CD8-positive, alpha-beta memory T cell (primary cell): ENCODE data around the gene ATP11A. TPM values are rescaled to one million over a fixed set of nuclear protein-coding genes. Genes with fewer than 3 reads are reported as not detected.
A peak's percentile ranks its signal among the peaks of the same experiment; 100 is the strongest.

ENCODE experiments used
- CTCF ChIA-PET: fragments of 350-600 bp; sonication (Branson Sonifier 250); formaldehyde crosslinking; loops from one replicate; lab custom pipeline; 2021; ENCODE audit warnings: antibody characterized with exemption; lab: Charles Lee
- POLR2A ChIA-PET: fragments of 350-600 bp; sonication (Branson Sonifier 250); formaldehyde crosslinking; loops from one replicate; lab custom pipeline; 2021; ENCODE audit warnings: antibody characterized with exemption; lab: Charles Lee
- DNase-seq, 5 donors: peaks; one replicate each; pipeline versions ENCODE4 v3.0.0 to v3.0.0-alpha.2; 2020 to 2022; ENCODE audit warnings: mixed read lengths in 1 of 5
- H3K27ac ChIP-seq: one replicate; pipeline ENCODE4 v1.7.0; 2013; ENCODE audit warnings: low read depth, mild to moderate bottlenecking, low read length, moderate library complexity
- H3K27me3 ChIP-seq: 2 replicates; pipeline ENCODE4 v1.7.0; 2013; ENCODE audit warnings: low read length, mild to moderate bottlenecking; ENCODE audit not compliant: insufficient read depth, poor library complexity, severe bottlenecking
- H3K36me3 ChIP-seq: 2 replicates; pipeline ENCODE4 v1.7.0; 2013; ENCODE audit warnings: mild to moderate bottlenecking, low read length, moderate library complexity; ENCODE audit not compliant: insufficient read depth
- H3K4me1 ChIP-seq: 2 replicates; pipeline ENCODE4 v1.7.0; 2013; ENCODE audit warnings: mild to moderate bottlenecking, low read length, moderate library complexity; ENCODE audit not compliant: insufficient read depth
- H3K4me3 ChIP-seq: 2 replicates; pipeline ENCODE4 v1.7.0; 2013; ENCODE audit warnings: mild to moderate bottlenecking, low read length
- H3K9me3 ChIP-seq: 2 replicates; pipeline ENCODE4 v1.7.0; 2013; ENCODE audit warnings: mild to moderate bottlenecking, low read length
- H3K27ac Mint-ChIP-seq, 8 donors: one replicate each; pipeline ENCODE4 v1.8.0; 2020 to 2021; ENCODE audit warnings: mixed read lengths in 8 of 8, mild to moderate bottlenecking in 6 of 8, inconsistent platforms in 3 of 8, moderate library complexity in 3 of 8
- H3K27me3 Mint-ChIP-seq, 2 donors: one replicate each; pipeline ENCODE4 v1.8.0; 2020 to 2021; ENCODE audit warnings: mixed read lengths in 2 of 2, mild to moderate bottlenecking in 1 of 2, moderate library complexity in 1 of 2
- H3K36me3 Mint-ChIP-seq, 3 donors: one replicate each; pipeline ENCODE4 v1.8.0; 2020 to 2021; ENCODE audit warnings: mixed read lengths in 3 of 3, inconsistent platforms in 1 of 3, mild to moderate bottlenecking in 1 of 3
- H3K4me1 Mint-ChIP-seq, 3 donors: one replicate each; pipeline ENCODE4 v1.8.0; 2020 to 2021; ENCODE audit warnings: mixed read lengths in 3 of 3, inconsistent platforms in 1 of 3, mild to moderate bottlenecking in 1 of 3
- H3K4me3 Mint-ChIP-seq, 7 donors: one replicate each; pipeline ENCODE4 v1.8.0; 2020 to 2021; ENCODE audit warnings: mixed read lengths in 7 of 7, mild to moderate bottlenecking in 6 of 7, moderate library complexity in 4 of 7, inconsistent platforms in 2 of 7
- H3K9me3 Mint-ChIP-seq, 5 donors: one replicate each; pipeline ENCODE4 v1.8.0; 2020 to 2022; ENCODE audit warnings: mixed read lengths in 5 of 5, mild to moderate bottlenecking in 3 of 5, moderate library complexity in 2 of 5, inconsistent platforms in 1 of 5
- polyA plus RNA-seq: library from polyadenylated mRNA; unstranded; fragments of 300-500 nt; fragmentation: Illumina TruSeq; gene quantifications from one replicate; pipeline ENCODE4 v1.2.3, GENCODE V29; 2021
- total RNA-seq, 2 experiments: library from RNA; stranded (reverse); gene quantifications; one replicate each; pipeline ENCODE4 v1.2.3, GENCODE V29; 2021

ATP11A gene
- total and polyA plus RNA-seq, 3 experiments from 2014 or later: 4.5 to 34.6 (median 34.0) TPM

GRCh38 chr13:112752711-112753541 is 63.1 kb downstream of the ATP11A start:
- Mint-ChIP-seq H3K36me3 (peaks cover 2 to 7% (median 3%) of the 10 kb centered on the region in 3 donors), H3K4me1 (peaks cover 15 to 30% (median 25%) of the 10 kb centered on the region in 3 donors), H3K27ac (peak overlapping the region in 5 of 8 donors; percentile 37 to 81 (median 66)), H3K9me3 (no peaks in the 10 kb centered on the region), H3K27me3 (no peaks in the 10 kb centered on the region), H3K4me3 (peak overlapping the region in 3 of 7 donors; percentile 10 to 26 (median 20))
- Histone ChIP-seq H3K4me1 (peaks cover 15% of the 10 kb centered on the region), H3K9me3 (no peaks in the 10 kb centered on the region), H3K27ac (no peak overlapping the region), H3K4me3 (no peak overlapping the region), H3K27me3 (no peaks in the 10 kb centered on the region), H3K36me3 (no peaks in the 10 kb centered on the region)
- no peak for DNase-seq
- ChIA-PET POLR2A (no interaction called here), CTCF (no interaction called here)

GRCh38 chr13:112753833-112754232 is 64.0 kb downstream of the ATP11A start:
- no peak overlapping the region for H3K4me3 ChIP-seq
- DNase-seq: no peak
- ChIA-PET POLR2A (no interaction called here), CTCF (no interaction called here)
- H3K9me3 ChIP-seq: no peaks in the 10 kb centered on the region
- H3K36me3 ChIP-seq: no peaks in the 10 kb centered on the region
- Mint-ChIP-seq H3K4me3 (no peak overlapping the region), H3K4me1 (peaks cover 15 to 30% (median 25%) of the 10 kb centered on the region in 3 donors), H3K27me3 (no peaks in the 10 kb centered on the region), H3K36me3 (peaks cover 2 to 7% (median 3%) of the 10 kb centered on the region in 3 donors), H3K9me3 (no peaks in the 10 kb centered on the region), H3K27ac (no peak overlapping the region)
- no peak overlapping the region for H3K27ac ChIP-seq
- H3K27me3 ChIP-seq: no peaks in the 10 kb centered on the region
- peaks cover 16% of the 10 kb centered on the region for H3K4me1 ChIP-seq

- no peaks in the 10 kb centered on the region for H3K9me3 Mint-ChIP-seq
- no peak overlapping the region for H3K27ac Mint-ChIP-seq
- no peaks in the 10 kb centered on the region for H3K27me3 ChIP-seq
- H3K4me1 ChIP-seq: peaks cover 21% of the 10 kb centered on the region
- ChIA-PET CTCF (no interaction called here), POLR2A (no interaction called here)
- H3K36me3 ChIP-seq: no peaks in the 10 kb centered on the region
- H3K9me3 ChIP-seq: no peaks in the 10 kb centered on the region
- no peaks in the 10 kb centered on the region for H3K27me3 Mint-ChIP-seq
- peaks cover 2 to 7% (median 3%) of the 10 kb centered on the region in 3 donors for H3K36me3 Mint-ChIP-seq
- no peak overlapping the region for H3K4me3 ChIP-seq
- no peak overlapping the region for H3K4me3 Mint-ChIP-seq
- H3K4me1 Mint-ChIP-seq: peaks cover 13 to 30% (median 25%) of the 10 kb centered on the region in 3 donors
- no peak overlapping the region for H3K27ac ChIP-seq
- DNase-seq: no peak
Observed at GRCh38 chr13:112754281-112755025, 64.6 kb downstream of the ATP11A start.

- POLR2A ChIA-PET: no interaction called here
- DNase-seq: no peak
- peaks cover 13 to 30% (median 25%) of the 10 kb centered on the region in 3 donors for H3K4me1 Mint-ChIP-seq
- H3K4me3 Mint-ChIP-seq: no peak overlapping the region
- H3K9me3 Mint-ChIP-seq: no peaks in the 10 kb centered on the region
- no peaks in the 10 kb centered on the region for H3K27me3 Mint-ChIP-seq
- Histone ChIP-seq H3K36me3 (no peaks in the 10 kb centered on the region), H3K9me3 (no peaks in the 10 kb centered on the region), H3K27me3 (no peaks in the 10 kb centered on the region), H3K4me3 (no peak overlapping the region), H3K27ac (no peak overlapping the region), H3K4me1 (peaks cover 21% of the 10 kb centered on the region)
- H3K36me3 Mint-ChIP-seq: peaks cover 2 to 7% (median 3%) of the 10 kb centered on the region in 3 donors
- no peak overlapping the region for H3K27ac Mint-ChIP-seq
- CTCF ChIA-PET: no interaction called here
Observed at GRCh38 chr13:112755331-112755730, 65.5 kb downstream of the ATP11A start.

- H3K4me1 ChIP-seq: peaks cover 21% of the 10 kb centered on the region
- Mint-ChIP-seq H3K27ac (no peak overlapping the region), H3K9me3 (no peaks in the 10 kb centered on the region), H3K36me3 (peaks cover 2 to 7% (median 3%) of the 10 kb centered on the region in 3 donors), H3K4me1 (peaks cover 13 to 30% (median 25%) of the 10 kb centered on the region in 3 donors), H3K4me3 (no peak overlapping the region), H3K27me3 (no peaks in the 10 kb centered on the region)
- no peaks in the 10 kb centered on the region for H3K9me3 ChIP-seq
- POLR2A ChIA-PET: no interaction called here
- CTCF ChIA-PET: no interaction called here
- DNase-seq: no peak
- H3K36me3 ChIP-seq: no peaks in the 10 kb centered on the region
- H3K27ac ChIP-seq: no peak overlapping the region
- H3K27me3 ChIP-seq: no peaks in the 10 kb centered on the region
- H3K4me3 ChIP-seq: no peak overlapping the region
Observed at GRCh38 chr13:112756081-112756480, 66.2 kb downstream of the ATP11A start.

GRCh38 chr13:112756511-112756966 is 66.7 kb downstream of the ATP11A start:
- H3K27ac Mint-ChIP-seq: peak overlapping the region in 1 of 8 donors; percentile 79
- Histone ChIP-seq H3K4me3 (no peak overlapping the region), H3K9me3 (no peaks in the 10 kb centered on the region), H3K36me3 (no peaks in the 10 kb centered on the region), H3K4me1 (peaks cover 21% of the 10 kb centered on the region), H3K27ac (no peak overlapping the region), H3K27me3 (no peaks in the 10 kb centered on the region)
- no peaks in the 10 kb centered on the region for H3K27me3 Mint-ChIP-seq
- peaks cover 13 to 29% (median 24%) of the 10 kb centered on the region in 3 donors for H3K4me1 Mint-ChIP-seq
- no peak overlapping the region for H3K4me3 Mint-ChIP-seq
- peaks cover 2 to 7% (median 3%) of the 10 kb centered on the region in 3 donors for H3K36me3 Mint-ChIP-seq
- POLR2A ChIA-PET: no interaction called here
- DNase-seq: no peak
- CTCF ChIA-PET: no interaction called here
- no peaks in the 10 kb centered on the region for H3K9me3 Mint-ChIP-seq

- Histone ChIP-seq H3K4me1 (peaks cover 21% of the 10 kb centered on the region), H3K27me3 (no peaks in the 10 kb centered on the region), H3K36me3 (no peaks in the 10 kb centered on the region), H3K27ac (no peak overlapping the region), H3K4me3 (no peak overlapping the region), H3K9me3 (no peaks in the 10 kb centered on the region)
- Mint-ChIP-seq H3K4me1 (peaks cover 11 to 23% (median 18%) of the 10 kb centered on the region in 3 donors), H3K4me3 (peak overlapping the region in 2 of 7 donors; percentile 9 to 13), H3K36me3 (peaks cover 0 to 7% (median 3%) of the 10 kb centered on the region in 3 donors), H3K9me3 (no peaks in the 10 kb centered on the region), H3K27ac (peak overlapping the region in 1 of 8 donors; percentile 83), H3K27me3 (no peaks in the 10 kb centered on the region)
- POLR2A ChIA-PET: no interaction called here
- CTCF ChIA-PET: no interaction called here
- DNase-seq: no peak
Observed at GRCh38 chr13:112756967-112757758, 67.3 kb downstream of the ATP11A start.
